Stimulated activated CD8-positive, alpha-beta memory T cell treated with anti-CD3 and anti-CD28 coated beads, Interleukin-7, amount 100 ng/mL, for 4 hours (primary cell): ENCODE measurements around the gene NFATC2IP.
"Not testable (repeated sequence)": the region's sequence is repeated elsewhere in the genome, so short reads cannot be mapped to it uniquely, and the experiment has no call there.

ENCODE experiments used
- DNase-seq, 2 donors: peaks; one replicate each; pipeline ENCODE4 v3.0.0-alpha.2; 2020; ENCODE audit warnings: low read depth in 2 of 2

NFATC2IP gene

GRCh38 chr16:28991687-28992086 is 41.0 kb downstream of the NFATC2IP start:
- no peak for DNase-seq

DNA sequence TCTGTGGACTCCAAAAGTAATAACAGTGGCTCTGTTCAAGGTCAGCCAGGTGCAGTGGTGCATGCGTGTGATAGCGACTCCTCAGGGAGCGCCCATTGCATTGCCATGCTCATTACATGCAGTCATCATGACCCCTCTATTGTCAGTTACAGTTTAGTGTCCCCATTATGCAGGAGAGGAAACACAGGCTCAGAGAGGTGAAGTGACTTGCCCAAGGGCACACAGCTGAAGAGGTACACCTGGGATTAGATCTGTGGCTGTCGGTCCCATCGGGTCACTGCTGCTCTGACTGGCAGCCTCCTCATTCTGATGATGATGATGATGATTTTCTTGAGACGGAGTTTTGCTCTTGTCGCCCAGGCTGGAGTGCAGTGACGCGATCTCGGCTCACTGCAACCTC is 41.8 kb downstream of the NFATC2IP start:
- DNase-seq: no peak

GRCh38 chr16:28998837-28999236 is 48.1 kb downstream of the NFATC2IP start:
- DNase-seq: no peak

- DNase-seq: no peak
Observed at GRCh38 chr16:28999577-28999976, 48.8 kb downstream of the NFATC2IP start.

- no peak for DNase-seq
Observed at GRCh38 chr16:29000019-29000418, 49.3 kb downstream of the NFATC2IP start.

DNA sequence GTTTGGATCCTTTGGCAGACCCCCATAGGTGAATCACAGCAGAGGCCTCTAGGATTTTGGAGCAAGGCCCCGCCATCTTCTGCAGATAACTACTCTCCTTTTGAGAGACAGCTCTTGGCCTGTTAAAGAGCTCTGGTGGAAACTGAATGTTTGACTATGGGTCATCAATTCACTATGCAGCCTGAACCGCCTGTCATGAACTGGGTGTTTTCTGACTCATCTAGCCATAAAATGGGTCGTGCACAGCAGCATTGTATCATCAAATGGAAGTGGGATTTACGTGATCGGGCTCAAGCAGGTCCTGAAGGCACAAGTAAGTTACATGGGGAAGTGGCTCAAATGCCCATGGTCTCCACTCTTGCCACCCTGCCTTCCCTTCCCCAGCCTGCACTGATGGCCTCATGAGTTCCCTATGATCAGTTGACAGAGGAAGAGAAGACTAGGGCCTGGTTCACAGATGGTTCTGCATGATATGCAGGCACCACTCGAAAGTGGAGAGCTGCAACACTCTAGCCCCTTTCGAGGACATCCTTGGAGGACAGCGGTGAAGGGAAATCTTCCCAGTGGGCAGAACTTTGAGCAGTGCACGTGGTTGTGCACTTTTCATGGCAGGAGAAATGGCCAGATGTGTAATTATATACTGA is 53.9 kb downstream of the NFATC2IP start:
- DNase-seq: not testable (repeated sequence)

- DNase-seq: peak; percentile 57 to 63
Observed at GRCh38 chr16:29007730-29008593, 57.2 kb downstream of the NFATC2IP start.

- no peak for DNase-seq
Observed at GRCh38 chr16:29009050-29009837, 58.5 kb downstream of the NFATC2IP start.

DNA sequence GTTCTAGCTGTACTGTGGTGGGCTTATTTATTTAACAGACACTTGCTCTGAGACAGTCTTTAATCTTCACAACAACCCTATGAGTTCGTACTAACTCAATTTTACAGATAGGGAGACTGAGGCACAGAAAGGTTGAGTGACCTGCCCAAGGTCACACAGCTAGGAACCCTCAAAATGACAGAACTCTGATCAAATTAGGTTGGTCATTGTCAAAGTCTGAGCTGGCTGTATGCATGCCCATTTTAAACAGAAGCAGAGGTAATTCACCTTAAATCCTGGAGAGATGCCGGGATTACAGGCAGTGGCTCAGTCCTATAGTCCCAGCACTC is 59.1 kb downstream of the NFATC2IP start:
- DNase-seq: no peak

DNA sequence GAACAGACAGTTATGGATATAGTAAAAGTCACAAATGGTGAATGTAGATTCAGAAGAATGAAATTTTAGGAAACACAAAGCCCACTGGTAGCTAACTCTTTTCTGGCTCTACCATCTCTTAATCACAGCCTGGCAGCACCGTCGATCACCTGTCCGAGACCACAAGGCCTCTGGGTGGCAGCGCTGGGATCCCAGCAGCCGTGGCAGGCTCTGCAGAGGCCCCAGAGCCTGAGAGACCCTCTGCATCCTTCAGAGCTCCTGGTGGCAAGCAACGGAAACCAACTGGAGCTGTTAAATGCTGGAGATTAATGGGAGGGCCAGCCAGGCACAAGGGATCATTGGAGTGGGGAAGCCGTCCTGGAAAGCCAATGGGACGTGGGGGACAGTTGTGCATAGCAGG is 60.4 kb downstream of the NFATC2IP start:
- no peak for DNase-seq

GRCh38 chr16:29011851-29012250 is 61.1 kb downstream of the NFATC2IP start:
- no peak for DNase-seq

GRCh38 chr16:29012913-29013553 is 62.3 kb downstream of the NFATC2IP start:
- no peak for DNase-seq

- DNase-seq: no peak
Observed at GRCh38 chr16:29014561-29015069, 63.9 kb downstream of the NFATC2IP start.
